B cell (primary cell): ENCODE data around the gene WDR70. TPM values are rescaled to one million over a fixed set of nuclear protein-coding genes. Genes with fewer than 3 reads are reported as not detected.

Source experiments
- ATAC-seq: fragments of 200-7000 bp; cut with Tn5 transposase; one replicate; pipeline ENCODE4 v1.10.0; 2021; ENCODE audit warnings: low read depth, mild to moderate bottlenecking, moderate number of reproducible peaks, moderate library complexity
- CTCF ChIA-PET: fragments of 350-600 bp; sonication (Branson Sonifier 250); formaldehyde crosslinking; loops from one replicate; lab custom pipeline; 2021; ENCODE audit warnings: antibody characterized with exemption, inconsistent platforms; lab: Charles Lee
- POLR2A ChIA-PET: fragments of 350-600 bp; sonication (Branson Sonifier 250); formaldehyde crosslinking; loops from one replicate; lab custom pipeline; 2021; ENCODE audit warnings: antibody characterized with exemption; lab: Charles Lee
- DNase-seq: peaks from one replicate; pipeline ENCODE4 v3.0.0; 2013
- H2AFZ ChIP-seq: 2 replicates; pipeline ENCODE4 v1.6.1; 2012; ENCODE audit warnings: mild to moderate bottlenecking, low read depth, low read length; ENCODE audit not compliant: insufficient read depth, poor library complexity, severe bottlenecking
- H3K27ac ChIP-seq, 2 donors: 1 replicate in 1 of 2; 2 replicates in 1 of 2; pipeline ENCODE4 v1.5.1; 2012 to 2013; ENCODE audit warnings: low read length in 2 of 2, mild to moderate bottlenecking in 2 of 2, moderate library complexity in 1 of 2
- H3K27me3 ChIP-seq, 4 experiments: fragments of 200-600 bp in 1 of 4; sonication (generic) in 1 of 4; replicated peaks in 1 of 4; 1 replicate in 2 of 4; 2 replicates in 2 of 4; pipeline versions ENCODE4 v1.6.1 to v1.7.0; 2013 to 2016; ENCODE audit warnings: low read length in 3 of 4, mild to moderate bottlenecking in 2 of 4, mixed read lengths in 1 of 4, moderate library complexity in 1 of 4; ENCODE audit not compliant: insufficient read depth in 4 of 4, control insufficient read depth in 3 of 4; ENCODE audit errors: control extremely low read depth in 1 of 4
- H3K36me3 ChIP-seq, 2 experiments: replicated peaks in 1 of 2; 1 replicate in 1 of 2; 2 replicates in 1 of 2; pipeline versions ENCODE4 v1.6.1 to v1.7.1; 2013; ENCODE audit warnings: low read length in 1 of 2; ENCODE audit not compliant: insufficient read depth in 2 of 2, control insufficient read depth in 1 of 2; ENCODE audit errors: control extremely low read depth in 1 of 2, extremely low read depth in 1 of 2
- H3K4me1 ChIP-seq, 2 donors: fragments of 200-600 bp in 1 of 2; sonication (generic) in 1 of 2; 1 replicate in 1 of 2; 2 replicates in 1 of 2; pipeline versions ENCODE4 v1.5.1 to v1.6.1; 2013 to 2017; ENCODE audit warnings: low read length in 2 of 2; ENCODE audit not compliant: control insufficient read depth in 2 of 2, insufficient read depth in 2 of 2
- H3K4me2 ChIP-seq: replicated peaks from 2 replicates; pipeline ENCODE3; 2012; ENCODE audit warnings: mild to moderate bottlenecking, low read depth, low read length; ENCODE audit not compliant: poor library complexity, severe bottlenecking
- H3K4me3 ChIP-seq, 5 experiments: fragments of 200-600 bp in 1 of 5; sonication (generic) in 1 of 5; 1 replicate in 3 of 5; 2 replicates in 2 of 5; pipeline versions ENCODE4 v1.5.1 to v1.7.0; 2011 to 2016; ENCODE audit warnings: low read length in 4 of 5, mild to moderate bottlenecking in 4 of 5, low read depth in 2 of 5, control low read depth in 1 of 5, moderate library complexity in 1 of 5; ENCODE audit not compliant: insufficient read depth in 1 of 5; ENCODE audit errors: control extremely low read depth in 1 of 5, extremely low read depth in 1 of 5
- H3K79me2 ChIP-seq: fragments of 200-600 bp; sonication (generic); one replicate; pipeline ENCODE4 v1.6.0; 2016; ENCODE audit warnings: low read length; ENCODE audit not compliant: control insufficient read depth, insufficient read depth
- H3K9ac ChIP-seq: fragments of 200-600 bp; sonication (generic); 2 replicates; pipeline ENCODE4 v1.6.1; 2017; ENCODE audit warnings: mild to moderate bottlenecking, low read length, moderate library complexity
- H3K9me3 ChIP-seq, 3 donors: one replicate each; pipeline versions ENCODE4 v1.6.1 to v1.7.1; 2013; ENCODE audit warnings: low read length in 2 of 3; ENCODE audit not compliant: control insufficient read depth in 2 of 3, insufficient read depth in 1 of 3; ENCODE audit errors: control extremely low read depth in 1 of 3
- H4K20me1 ChIP-seq: 2 replicates; pipeline ENCODE4 v1.6.0; 2012; ENCODE audit warnings: mild to moderate bottlenecking, low read length; ENCODE audit not compliant: insufficient read depth, control insufficient read depth, poor library complexity, severe bottlenecking
- H3K27ac Mint-ChIP-seq: one replicate; pipeline ENCODE4 v1.8.0; 2021; ENCODE audit warnings: mixed read lengths
- H3K27me3 Mint-ChIP-seq: one replicate; pipeline ENCODE4 v1.8.0; 2021; ENCODE audit warnings: mixed read lengths
- H3K4me1 Mint-ChIP-seq: one replicate; pipeline ENCODE4 v1.8.0; 2021; ENCODE audit warnings: mixed read lengths
- H3K4me3 Mint-ChIP-seq: one replicate; pipeline ENCODE4 v1.8.0; 2021; ENCODE audit warnings: mixed read lengths
- H3K9me3 Mint-ChIP-seq: one replicate; pipeline ENCODE4 v1.8.0; 2022; ENCODE audit warnings: mixed read lengths; ENCODE audit not compliant: insufficient read depth
- EZH2 ChIP-seq: IDR thresholded peaks from 2 replicates; pipeline ENCODE4 v1.6.1; 2012; ENCODE audit warnings: borderline replicate concordance, low read depth, mild to moderate bottlenecking, moderate library complexity, low read length; ENCODE audit not compliant: insufficient read depth, poor library complexity, severe bottlenecking
- WGBS: methylation state at CpG from one replicate; pipeline ENCODE4 v1.1.5; 2013; ENCODE audit warnings: missing lambda C conversion rate; ENCODE audit not compliant: insufficient coverage; 5-methylcytosine and 5-hydroxymethylcytosine counted together
- intact Hi-C: fragments of 100-400 bp; cut with micrococcal nuclease; formaldehyde crosslinking; loops from one replicate; pipeline ENCODE4 v1.10.0; 2022
- polyA plus RNA-seq: library from polyadenylated mRNA; depleted of rRNA; stranded (reverse); fragments of >200 nt; gene quantifications from 2 replicates; pipeline ENCODE4 v1.2.3, GENCODE V29; 2012
- total RNA-seq, 2 donors: library from RNA; stranded (reverse); fragments of 120-200 nt in 1 of 2; gene quantifications; 1 replicate in 1 of 2; 2 replicates in 1 of 2; pipeline versions ENCODE4 v1.2.3 to v1.2.4, GENCODE V29; 2013 to 2022
- TF ChIP-seq, protein P1 (sequence below): fragments of 200-600 bp; IDR thresholded peaks from one replicate; pipeline ENCODE4 v1.8.0; 2022; ENCODE audit warnings: antibody characterized with exemption, mild to moderate bottlenecking

Gene WDR70
- total and polyA plus RNA-seq, 2 donors (not counting 1 experiment from before 2014, with no cell fraction given), result 12.8 to 46.8 TPM

DNA sequence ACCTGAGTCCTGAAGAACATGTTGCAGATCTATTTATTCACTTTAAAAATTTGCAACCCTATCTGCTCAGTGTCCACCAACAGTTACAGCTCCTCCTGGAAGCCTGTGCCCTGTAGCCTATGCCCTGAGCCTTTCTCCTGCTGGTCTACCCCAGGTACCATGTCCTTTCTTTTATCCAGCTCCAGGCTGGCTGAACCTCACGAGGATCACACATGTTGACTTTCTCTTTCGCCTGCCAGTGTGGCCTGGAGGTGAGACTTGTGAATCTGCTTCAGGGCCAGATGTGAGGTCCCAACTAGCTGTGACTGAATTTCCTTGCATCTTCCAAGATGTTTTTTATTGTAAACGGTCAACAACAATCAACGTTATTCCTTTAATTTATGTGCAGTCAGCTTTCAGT lies 390.0 kb downstream of the WDR70 start:
- ChIA-PET CTCF (no interaction called here), POLR2A (no interaction called here)
- ATAC-seq (no peak), DNase-seq (no peak)
- Mint-ChIP-seq H3K9me3 (peaks cover 5% of the 10 kb centered on the region), H3K4me1 (no peaks in the 10 kb centered on the region), H3K27me3 (peaks cover 2% of the 10 kb centered on the region), H3K27ac (no peak overlapping the region), H3K4me3 (no peak overlapping the region)
- TF ChIP-seq, protein P1, sequence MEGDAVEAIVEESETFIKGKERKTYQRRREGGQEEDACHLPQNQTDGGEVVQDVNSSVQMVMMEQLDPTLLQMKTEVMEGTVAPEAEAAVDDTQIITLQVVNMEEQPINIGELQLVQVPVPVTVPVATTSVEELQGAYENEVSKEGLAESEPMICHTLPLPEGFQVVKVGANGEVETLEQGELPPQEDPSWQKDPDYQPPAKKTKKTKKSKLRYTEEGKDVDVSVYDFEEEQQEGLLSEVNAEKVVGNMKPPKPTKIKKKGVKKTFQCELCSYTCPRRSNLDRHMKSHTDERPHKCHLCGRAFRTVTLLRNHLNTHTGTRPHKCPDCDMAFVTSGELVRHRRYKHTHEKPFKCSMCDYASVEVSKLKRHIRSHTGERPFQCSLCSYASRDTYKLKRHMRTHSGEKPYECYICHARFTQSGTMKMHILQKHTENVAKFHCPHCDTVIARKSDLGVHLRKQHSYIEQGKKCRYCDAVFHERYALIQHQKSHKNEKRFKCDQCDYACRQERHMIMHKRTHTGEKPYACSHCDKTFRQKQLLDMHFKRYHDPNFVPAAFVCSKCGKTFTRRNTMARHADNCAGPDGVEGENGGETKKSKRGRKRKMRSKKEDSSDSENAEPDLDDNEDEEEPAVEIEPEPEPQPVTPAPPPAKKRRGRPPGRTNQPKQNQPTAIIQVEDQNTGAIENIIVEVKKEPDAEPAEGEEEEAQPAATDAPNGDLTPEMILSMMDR, result no peak
- TF ChIP-seq EZH2, result no peak
- 95% methylated on average over 3 of the region's 4 CpGs for WGBS
- Histone ChIP-seq H3K27me3 (no peaks in the 10 kb centered on the region), H3K4me1 (no peaks in the 10 kb centered on the region), H2AFZ (no peak overlapping the region), H3K9me3 (no peaks in the 10 kb centered on the region), H3K4me2 (no peak overlapping the region), H3K79me2 (no peaks in the 10 kb centered on the region), H3K36me3 (no peaks in the 10 kb centered on the region), H3K27ac (no peak overlapping the region), H3K4me3 (no peak overlapping the region), H3K9ac (no peak overlapping the region), H4K20me1 (no peaks in the 10 kb centered on the region)
- intact Hi-C loops, result no loop called here

DNA sequence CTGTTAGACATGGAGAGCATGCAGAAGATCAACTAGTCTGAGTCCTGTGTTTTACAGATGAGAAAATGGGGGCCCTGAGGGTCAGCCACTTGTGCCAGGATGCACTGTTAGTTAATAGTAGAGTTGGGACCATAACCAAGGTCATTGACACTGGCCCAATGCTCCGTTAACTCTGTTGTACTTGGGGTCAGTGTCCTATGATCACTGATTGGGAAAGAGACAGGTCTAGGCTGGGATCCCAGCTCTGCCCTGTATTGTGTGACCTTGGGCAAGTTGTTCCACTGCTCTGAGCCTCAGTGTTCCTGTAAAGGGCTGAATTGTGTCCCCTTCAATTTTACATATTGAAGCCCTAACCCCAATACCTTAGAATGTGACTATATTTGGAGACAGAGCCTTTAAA lies 390.7 kb downstream of the WDR70 start:
- Histone ChIP-seq H3K79me2 (no peaks in the 10 kb centered on the region), H3K27me3 (no peaks in the 10 kb centered on the region), H3K9me3 (peaks cover under 1 to 6% (median 6%) of the 10 kb centered on the region in 3 donors), H4K20me1 (no peaks in the 10 kb centered on the region), H3K4me3 (no peak overlapping the region), H3K27ac (no peak overlapping the region), H2AFZ (no peak overlapping the region), H3K4me1 (no peaks in the 10 kb centered on the region), H3K9ac (no peak overlapping the region), H3K36me3 (no peaks in the 10 kb centered on the region), H3K4me2 (no peak overlapping the region)
- Mint-ChIP-seq H3K9me3 (peaks cover 5% of the 10 kb centered on the region), H3K27me3 (peaks cover 2% of the 10 kb centered on the region), H3K4me3 (no peak overlapping the region), H3K27ac (no peak overlapping the region), H3K4me1 (no peaks in the 10 kb centered on the region)
- ChIA-PET POLR2A (no interaction called here), CTCF (no interaction called here)
- DNase-seq (no peak), ATAC-seq (no peak)
- 100% methylated on average over 1 of the region's 1 CpG for WGBS
- TF ChIP-seq EZH2, result no peak
- TF ChIP-seq, protein P1, result no peak
- intact Hi-C loops, result no loop called here
